ENCODE results near the gene DYNC2H1.

DNA sequence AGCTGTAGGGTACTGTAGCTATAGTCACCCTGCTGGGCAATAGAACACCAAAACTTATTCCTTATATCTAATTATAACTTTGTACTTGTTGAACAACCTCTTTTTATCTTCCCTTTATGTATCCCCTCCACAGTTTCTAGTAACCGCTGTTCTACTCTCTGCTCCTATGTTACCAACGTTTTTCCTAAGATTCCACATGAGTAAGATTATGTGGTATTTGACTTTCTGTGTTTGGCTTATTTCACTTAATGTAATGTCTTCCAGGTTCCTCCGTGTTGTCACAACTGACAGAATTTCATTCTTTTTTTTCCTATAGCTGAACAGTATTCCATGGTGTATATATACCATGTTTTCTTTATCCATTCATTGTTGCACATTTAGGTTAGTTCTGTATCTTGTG lies 258.4 kb downstream of the DYNC2H1 start:
- no peak for TF ChIP-seq POLR2A (IDR thresholded peaks at IDR 0.05)
- TF ChIP-seq, protein P1, sequence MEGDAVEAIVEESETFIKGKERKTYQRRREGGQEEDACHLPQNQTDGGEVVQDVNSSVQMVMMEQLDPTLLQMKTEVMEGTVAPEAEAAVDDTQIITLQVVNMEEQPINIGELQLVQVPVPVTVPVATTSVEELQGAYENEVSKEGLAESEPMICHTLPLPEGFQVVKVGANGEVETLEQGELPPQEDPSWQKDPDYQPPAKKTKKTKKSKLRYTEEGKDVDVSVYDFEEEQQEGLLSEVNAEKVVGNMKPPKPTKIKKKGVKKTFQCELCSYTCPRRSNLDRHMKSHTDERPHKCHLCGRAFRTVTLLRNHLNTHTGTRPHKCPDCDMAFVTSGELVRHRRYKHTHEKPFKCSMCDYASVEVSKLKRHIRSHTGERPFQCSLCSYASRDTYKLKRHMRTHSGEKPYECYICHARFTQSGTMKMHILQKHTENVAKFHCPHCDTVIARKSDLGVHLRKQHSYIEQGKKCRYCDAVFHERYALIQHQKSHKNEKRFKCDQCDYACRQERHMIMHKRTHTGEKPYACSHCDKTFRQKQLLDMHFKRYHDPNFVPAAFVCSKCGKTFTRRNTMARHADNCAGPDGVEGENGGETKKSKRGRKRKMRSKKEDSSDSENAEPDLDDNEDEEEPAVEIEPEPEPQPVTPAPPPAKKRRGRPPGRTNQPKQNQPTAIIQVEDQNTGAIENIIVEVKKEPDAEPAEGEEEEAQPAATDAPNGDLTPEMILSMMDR (IDR thresholded peaks at IDR 0.05), result no peak
